HEK293 (cell line): ENCODE data around the gene GOLGA8A.

Experiments
- CTCF ChIP-seq: fragments of 450-650 bp; formaldehyde crosslinking; IDR thresholded peaks from 2 replicates; pipeline ENCODE4 v1.5.1; 2016; ENCODE audit warnings: missing biosample characterization, missing genetic modification characterization
- ELK4 ChIP-seq: IDR thresholded peaks from 2 replicates; pipeline ENCODE4 v1.6.1; 2011; ENCODE audit warnings: mild to moderate bottlenecking, low read depth, low read length, borderline replicate concordance
- MZF1 ChIP-seq: fragments of 450-650 bp; formaldehyde crosslinking; IDR thresholded peaks from 2 replicates; pipeline ENCODE4 v1.5.1; 2017; ENCODE audit warnings: missing biosample characterization, missing genetic modification characterization, borderline replicate concordance
- SP2 ChIP-seq: fragments of 450-650 bp; formaldehyde crosslinking; IDR thresholded peaks from 2 replicates; pipeline ENCODE4 v1.5.1; 2016; ENCODE audit warnings: missing biosample characterization, missing genetic modification characterization
- ZBTB26 ChIP-seq: fragments of 450-650 bp; formaldehyde crosslinking; optimal IDR thresholded peaks from 2 replicates; pipeline ENCODE3; 2016; ENCODE audit warnings: missing biosample characterization, mild to moderate bottlenecking, missing genetic modification characterization
- ZBTB8A ChIP-seq: fragments of 450-650 bp; formaldehyde crosslinking; IDR thresholded peaks from 2 replicates; pipeline ENCODE4 v1.5.1; 2016; ENCODE audit warnings: missing biosample characterization, missing genetic modification characterization
- ZNF335 ChIP-seq: fragments of 450-650 bp; formaldehyde crosslinking; conservative IDR thresholded peaks from 2 replicates; pipeline ENCODE4 v1.5.1; 2016; ENCODE audit warnings: missing biosample characterization, missing genetic modification characterization
- ZNF473 ChIP-seq: fragments of 450-650 bp; formaldehyde crosslinking; IDR thresholded peaks from 2 replicates; pipeline ENCODE4 v1.5.1; 2017; ENCODE audit warnings: missing biosample characterization, missing genetic modification characterization
- ZNF510 ChIP-seq: fragments of 450-650 bp; formaldehyde crosslinking; IDR thresholded peaks from 2 replicates; pipeline ENCODE4 v1.5.1; 2018; ENCODE audit warnings: mild to moderate bottlenecking, missing genetic modification characterization, missing biosample characterization; ENCODE audit not compliant: insufficient replicate concordance
- ZNF791 ChIP-seq: fragments of 450-650 bp; formaldehyde crosslinking; IDR thresholded peaks from 2 replicates; pipeline ENCODE4 v1.5.1; 2016; ENCODE audit warnings: missing biosample characterization, missing genetic modification characterization

- TF ChIP-seq SP2 (no peak), ZBTB26 (tag by site-specific recombination) (no peak), ZNF473 (tag by site-specific recombination) (no peak), ELK4 (no peak), ZNF335 (tag by site-specific recombination) (no peak), MZF1 (tag by site-specific recombination) (no peak), ZBTB8A (tag by site-specific recombination) (no peak), CTCF (tag by site-specific recombination) (no peak), ZNF791 (tag by site-specific recombination) (no peak), ZNF510 (tag by site-specific recombination) (no peak)
Measured at GRCh38 chr15:34442891-34443290, 5.3 kb upstream of the GOLGA8A start.
